K562 (cell line): ENCODE results near the gene XPA. TPM values are rescaled to one million over a fixed set of nuclear protein-coding genes. Genes with fewer than 3 reads are reported as not detected.

Experiments
- BCOR ChIP-seq: fragments of 450-650 bp; IDR thresholded peaks from 2 replicates; pipeline ENCODE4 v1.6.1; 2016
- BRD4 ChIP-seq: fragments of 200-600 bp; sonication (generic); IDR thresholded peaks from 2 replicates; pipeline ENCODE4 v1.6.1; 2017; ENCODE audit warnings: inconsistent platforms
- GTF2A2 ChIP-seq: IDR thresholded peaks from 2 replicates; pipeline ENCODE4 v1.6.1; 2016; ENCODE audit warnings: mild to moderate bottlenecking, missing genetic modification characterization, missing compliant biosample characterization
- HMG20B ChIP-seq: fragments of 250-450 bp; sonication (Bioruptor Pico); IDR thresholded peaks from 2 replicates; pipeline ENCODE4 v1.5.0; 2021; ENCODE audit warnings: mild to moderate bottlenecking
- SMARCC2 ChIP-seq: fragments of 450-650 bp; IDR thresholded peaks from 2 replicates; pipeline ENCODE4 v1.6.1; 2017; ENCODE audit warnings: antibody characterized with exemption, moderate library complexity, mild to moderate bottlenecking, low read depth
- ZC3H11A ChIP-seq: IDR thresholded peaks from 2 replicates; pipeline ENCODE4 v1.6.1; 2012; ENCODE audit warnings: low read depth, low read length, improper control_type of control experiment
- ZNF239 ChIP-seq: fragments of 250-450 bp; sonication (Bioruptor Pico); IDR thresholded peaks from 2 replicates; pipeline ENCODE4 v1.4.0; 2020; ENCODE audit warnings: mild to moderate bottlenecking
- ZNF274 ChIP-seq: IDR thresholded peaks from 2 replicates; pipeline ENCODE4 v1.6.1; 2011; ENCODE audit warnings: low read depth, mild to moderate bottlenecking, low read length, moderate library complexity, borderline replicate concordance
- ZNF347 ChIP-seq: fragments of 450-650 bp; formaldehyde crosslinking; IDR thresholded peaks from 2 replicates; pipeline ENCODE4 v1.4.0; 2020; ENCODE audit warnings: low read depth, mild to moderate bottlenecking, moderate library complexity
- ZNF780A ChIP-seq: fragments of 250-450 bp; sonication (Bioruptor Pico); IDR thresholded peaks from 2 replicates; pipeline ENCODE4 v1.5.0; 2021; ENCODE audit warnings: mild to moderate bottlenecking
- polyA plus RNA-seq, 8 experiments: library from polyadenylated mRNA; depleted of rRNA in 4 of 8; stranded (reverse) in 5 of 8; unstranded in 3 of 8; fragments of >200 nt; fragmentation: Nextera tagmentation in 2 of 8; fragmentation: Illumina TruSeq in 1 of 8; extraction: Ambion mirVana in 2 of 8; extraction: Trizol in 1 of 8; gene quantifications; 2 replicates each; pipeline versions ENCODE4 v1.2.1 to v1.2.3, GENCODE V29; 2011 to 2014; ENCODE audit warnings: inconsistent platforms in 1 of 8, missing spikeins in 1 of 8
- total RNA-seq, 7 experiments: library from RNA; depleted of rRNA in 6 of 7; stranded (reverse); fragments of >200 nt in 6 of 7; fragmentation: Illumina TruSeq in 2 of 7; extraction: Trizol in 2 of 7; gene quantifications; 2 replicates each; pipeline versions ENCODE4 v1.2.1 to v1.2.3, GENCODE V29; 2011 to 2021; ENCODE audit warnings: low replicate concordance in 1 of 7
- TF ChIP-seq, protein P1 (sequence below): sonication (generic); formaldehyde crosslinking; IDR thresholded peaks from 2 replicates; pipeline ENCODE4 v1.8.0; 2023; ENCODE audit warnings: missing genetic modification reagents, mild to moderate bottlenecking, borderline replicate concordance
- TF ChIP-seq, protein P2 (sequence below), 2 experiments: fragments of 250-450 bp in 1 of 2; fragments of 450-650 bp in 1 of 2; sonication (Bioruptor Pico) in 1 of 2; IDR thresholded peaks; 2 replicates each; pipeline versions ENCODE4 v1.6.1 to v1.8.0; 2016 to 2021; ENCODE audit warnings: mild to moderate bottlenecking in 2 of 2, moderate library complexity in 2 of 2, missing compliant biosample characterization in 1 of 2, missing genetic modification characterization in 1 of 2
- TF ChIP-seq, protein P3 (sequence below): fragments of 250-450 bp; sonication (Bioruptor Pico); IDR thresholded peaks from 2 replicates; pipeline ENCODE4 v1.4.0; 2020
- TF ChIP-seq, protein P4 (sequence below): IDR thresholded peaks from 2 replicates; pipeline ENCODE4 v1.6.1; 2011; ENCODE audit warnings: borderline replicate concordance, low read depth, mild to moderate bottlenecking, moderate library complexity, low read length; ENCODE audit not compliant: insufficient read depth, poor library complexity, severe bottlenecking
- TF ChIP-seq, protein P5 (sequence below): sonication (generic); formaldehyde crosslinking; IDR thresholded peaks from 2 replicates; pipeline ENCODE4 v1.8.0; 2022; ENCODE audit warnings: mild to moderate bottlenecking, missing genetic modification reagents

XPA gene
- total and polyA plus RNA-seq, 9 of the 15 experiments (the other 6 are each of a cell fraction or from before 2014, with no cell fraction given), result 5.1 to 18.2 (median 14.1) TPM

DNA sequence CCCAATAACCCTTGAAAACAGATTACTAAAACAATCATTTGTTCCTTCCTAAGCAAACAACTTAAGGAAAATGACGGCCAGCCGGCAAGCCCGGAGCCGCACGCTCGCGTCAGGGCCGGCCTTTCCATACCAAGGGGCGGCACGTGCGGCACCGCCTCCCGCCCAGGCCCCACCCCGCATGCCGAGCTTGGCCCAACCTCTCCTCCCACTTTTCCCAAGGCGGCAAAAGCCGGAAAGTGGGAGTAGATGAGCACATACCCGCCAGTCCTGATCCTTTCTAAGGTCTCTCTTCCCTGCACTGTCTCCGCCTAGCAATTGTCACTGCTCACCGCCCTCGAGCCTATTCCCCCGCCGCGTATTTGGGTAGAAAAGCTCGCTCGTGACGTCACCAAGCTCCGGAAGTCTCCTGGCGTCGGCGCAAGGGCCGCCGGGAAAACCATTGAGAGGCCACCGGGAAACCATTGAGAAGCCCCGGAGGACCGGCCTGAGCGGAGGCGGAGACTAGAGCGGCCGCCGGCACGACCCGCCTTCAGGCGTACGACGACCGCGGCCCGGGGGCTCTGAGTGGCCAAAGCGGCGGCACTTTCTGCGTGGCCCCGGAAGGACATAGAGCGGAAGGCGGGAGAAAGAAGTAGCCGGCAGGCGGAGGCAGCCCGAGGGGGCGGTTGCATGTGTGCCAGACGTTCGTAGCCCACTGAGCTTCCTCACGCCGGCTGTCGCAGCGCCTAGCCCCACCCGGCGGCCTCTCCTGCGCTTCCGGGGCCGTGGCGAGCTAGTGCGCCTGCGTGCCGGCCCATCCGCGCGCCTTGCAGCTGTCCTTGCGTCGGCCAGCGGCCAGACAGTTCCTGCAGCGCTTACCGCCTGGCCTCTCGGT, 63.9 kb downstream of the XPA start, which contains the start of the genes NCBP1 and TSTD2 (continued):
- TF ChIP-seq, protein P1, sequence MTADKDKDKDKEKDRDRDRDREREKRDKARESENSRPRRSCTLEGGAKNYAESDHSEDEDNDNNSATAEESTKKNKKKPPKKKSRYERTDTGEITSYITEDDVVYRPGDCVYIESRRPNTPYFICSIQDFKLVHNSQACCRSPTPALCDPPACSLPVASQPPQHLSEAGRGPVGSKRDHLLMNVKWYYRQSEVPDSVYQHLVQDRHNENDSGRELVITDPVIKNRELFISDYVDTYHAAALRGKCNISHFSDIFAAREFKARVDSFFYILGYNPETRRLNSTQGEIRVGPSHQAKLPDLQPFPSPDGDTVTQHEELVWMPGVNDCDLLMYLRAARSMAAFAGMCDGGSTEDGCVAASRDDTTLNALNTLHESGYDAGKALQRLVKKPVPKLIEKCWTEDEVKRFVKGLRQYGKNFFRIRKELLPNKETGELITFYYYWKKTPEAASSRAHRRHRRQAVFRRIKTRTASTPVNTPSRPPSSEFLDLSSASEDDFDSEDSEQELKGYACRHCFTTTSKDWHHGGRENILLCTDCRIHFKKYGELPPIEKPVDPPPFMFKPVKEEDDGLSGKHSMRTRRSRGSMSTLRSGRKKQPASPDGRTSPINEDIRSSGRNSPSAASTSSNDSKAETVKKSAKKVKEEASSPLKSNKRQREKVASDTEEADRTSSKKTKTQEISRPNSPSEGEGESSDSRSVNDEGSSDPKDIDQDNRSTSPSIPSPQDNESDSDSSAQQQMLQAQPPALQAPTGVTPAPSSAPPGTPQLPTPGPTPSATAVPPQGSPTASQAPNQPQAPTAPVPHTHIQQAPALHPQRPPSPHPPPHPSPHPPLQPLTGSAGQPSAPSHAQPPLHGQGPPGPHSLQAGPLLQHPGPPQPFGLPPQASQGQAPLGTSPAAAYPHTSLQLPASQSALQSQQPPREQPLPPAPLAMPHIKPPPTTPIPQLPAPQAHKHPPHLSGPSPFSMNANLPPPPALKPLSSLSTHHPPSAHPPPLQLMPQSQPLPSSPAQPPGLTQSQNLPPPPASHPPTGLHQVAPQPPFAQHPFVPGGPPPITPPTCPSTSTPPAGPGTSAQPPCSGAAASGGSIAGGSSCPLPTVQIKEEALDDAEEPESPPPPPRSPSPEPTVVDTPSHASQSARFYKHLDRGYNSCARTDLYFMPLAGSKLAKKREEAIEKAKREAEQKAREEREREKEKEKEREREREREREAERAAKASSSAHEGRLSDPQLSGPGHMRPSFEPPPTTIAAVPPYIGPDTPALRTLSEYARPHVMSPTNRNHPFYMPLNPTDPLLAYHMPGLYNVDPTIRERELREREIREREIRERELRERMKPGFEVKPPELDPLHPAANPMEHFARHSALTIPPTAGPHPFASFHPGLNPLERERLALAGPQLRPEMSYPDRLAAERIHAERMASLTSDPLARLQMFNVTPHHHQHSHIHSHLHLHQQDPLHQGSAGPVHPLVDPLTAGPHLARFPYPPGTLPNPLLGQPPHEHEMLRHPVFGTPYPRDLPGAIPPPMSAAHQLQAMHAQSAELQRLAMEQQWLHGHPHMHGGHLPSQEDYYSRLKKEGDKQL (CRISPR knock-in tag), result 0 out of 2 replicates have a peak, but pooled peaks have one; percentile 94
- TF ChIP-seq ZNF347 (CRISPR knock-in tag), result no peak
- TF ChIP-seq, protein P2, sequence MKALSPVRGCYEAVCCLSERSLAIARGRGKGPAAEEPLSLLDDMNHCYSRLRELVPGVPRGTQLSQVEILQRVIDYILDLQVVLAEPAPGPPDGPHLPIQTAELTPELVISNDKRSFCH (CRISPR knock-in tag; IDR thresholded peaks at IDR 0.05), result no peak
- TF ChIP-seq, protein P2 (tag; IDR thresholded peaks at IDR 0.05), result no peak
- TF ChIP-seq ZNF780A (CRISPR knock-in tag), result no peak
- TF ChIP-seq, protein P3, sequence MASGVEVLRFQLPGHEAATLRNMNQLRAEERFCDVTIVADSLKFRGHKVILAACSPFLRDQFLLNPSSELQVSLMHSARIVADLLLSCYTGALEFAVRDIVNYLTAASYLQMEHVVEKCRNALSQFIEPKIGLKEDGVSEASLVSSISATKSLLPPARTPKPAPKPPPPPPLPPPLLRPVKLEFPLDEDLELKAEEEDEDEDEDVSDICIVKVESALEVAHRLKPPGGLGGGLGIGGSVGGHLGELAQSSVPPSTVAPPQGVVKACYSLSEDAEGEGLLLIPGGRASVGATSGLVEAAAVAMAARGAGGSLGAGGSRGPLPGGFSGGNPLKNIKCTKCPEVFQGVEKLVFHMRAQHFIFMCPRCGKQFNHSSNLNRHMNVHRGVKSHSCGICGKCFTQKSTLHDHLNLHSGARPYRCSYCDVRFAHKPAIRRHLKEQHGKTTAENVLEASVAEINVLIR (CRISPR knock-in tag), result peak; percentile 92
- TF ChIP-seq, protein P4, sequence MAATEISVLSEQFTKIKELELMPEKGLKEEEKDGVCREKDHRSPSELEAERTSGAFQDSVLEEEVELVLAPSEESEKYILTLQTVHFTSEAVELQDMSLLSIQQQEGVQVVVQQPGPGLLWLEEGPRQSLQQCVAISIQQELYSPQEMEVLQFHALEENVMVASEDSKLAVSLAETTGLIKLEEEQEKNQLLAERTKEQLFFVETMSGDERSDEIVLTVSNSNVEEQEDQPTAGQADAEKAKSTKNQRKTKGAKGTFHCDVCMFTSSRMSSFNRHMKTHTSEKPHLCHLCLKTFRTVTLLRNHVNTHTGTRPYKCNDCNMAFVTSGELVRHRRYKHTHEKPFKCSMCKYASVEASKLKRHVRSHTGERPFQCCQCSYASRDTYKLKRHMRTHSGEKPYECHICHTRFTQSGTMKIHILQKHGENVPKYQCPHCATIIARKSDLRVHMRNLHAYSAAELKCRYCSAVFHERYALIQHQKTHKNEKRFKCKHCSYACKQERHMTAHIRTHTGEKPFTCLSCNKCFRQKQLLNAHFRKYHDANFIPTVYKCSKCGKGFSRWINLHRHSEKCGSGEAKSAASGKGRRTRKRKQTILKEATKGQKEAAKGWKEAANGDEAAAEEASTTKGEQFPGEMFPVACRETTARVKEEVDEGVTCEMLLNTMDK, result no peak
- no peak for TF ChIP-seq ZC3H11A
- TF ChIP-seq ZNF274, result no peak
- no peak for TF ChIP-seq GTF2A2 (tag)
- no peak; the same call in 1 of the 2 replicates for TF ChIP-seq HMG20B (CRISPR knock-in tag)
- peak; percentile 45; the same call in 1 of the 2 replicates for TF ChIP-seq BCOR
- TF ChIP-seq, protein P5, sequence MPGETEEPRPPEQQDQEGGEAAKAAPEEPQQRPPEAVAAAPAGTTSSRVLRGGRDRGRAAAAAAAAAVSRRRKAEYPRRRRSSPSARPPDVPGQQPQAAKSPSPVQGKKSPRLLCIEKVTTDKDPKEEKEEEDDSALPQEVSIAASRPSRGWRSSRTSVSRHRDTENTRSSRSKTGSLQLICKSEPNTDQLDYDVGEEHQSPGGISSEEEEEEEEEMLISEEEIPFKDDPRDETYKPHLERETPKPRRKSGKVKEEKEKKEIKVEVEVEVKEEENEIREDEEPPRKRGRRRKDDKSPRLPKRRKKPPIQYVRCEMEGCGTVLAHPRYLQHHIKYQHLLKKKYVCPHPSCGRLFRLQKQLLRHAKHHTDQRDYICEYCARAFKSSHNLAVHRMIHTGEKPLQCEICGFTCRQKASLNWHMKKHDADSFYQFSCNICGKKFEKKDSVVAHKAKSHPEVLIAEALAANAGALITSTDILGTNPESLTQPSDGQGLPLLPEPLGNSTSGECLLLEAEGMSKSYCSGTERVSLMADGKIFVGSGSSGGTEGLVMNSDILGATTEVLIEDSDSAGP, result no peak; the same call in 1 of the 2 replicates
- TF ChIP-seq ZNF239 (CRISPR knock-in tag), result no peak
- TF ChIP-seq SMARCC2, result no peak; the same call in 1 of the 2 replicates
- TF ChIP-seq BRD4, result 0 out of 2 replicates have a peak, but pooled peaks have one; percentile 31
